GM23338 (cell line): ENCODE data around the gene RIOK2. TPM values are rescaled to one million over a fixed set of nuclear protein-coding genes. Genes with fewer than 3 reads are reported as not detected.

Source experiments
- ATAC-seq: fragments of 200-7000 bp; cut with Tn5 transposase; 3 replicates; pipeline ENCODE4 v1.9.1; 2020
- DNase-seq: peaks from one replicate; pipeline ENCODE4 v3.0.0-alpha.2; 2015; ENCODE audit warnings: low spot score
- H2AFZ ChIP-seq: fragments of 200-600 bp; sonication (generic); 2 replicates; pipeline ENCODE4 v1.8.0; 2016; ENCODE audit warnings: antibody characterized with exemption, mild to moderate bottlenecking, moderate library complexity
- H3F3A ChIP-seq: fragments of 200-600 bp; sonication (generic); replicated peaks from 2 replicates; pipeline ENCODE4 v1.8.0; 2017; ENCODE audit warnings: antibody characterized with exemption, mixed run types, low read depth
- H3K27ac ChIP-seq: fragments of 200-600 bp; sonication (generic); 2 replicates; pipeline ENCODE4 v1.6.1; 2016; ENCODE audit warnings: low read depth
- H3K27me3 ChIP-seq: fragments of 200-600 bp; sonication (generic); 2 replicates; pipeline ENCODE4 v1.8.0; 2016; ENCODE audit warnings: mild to moderate bottlenecking, mixed run types, moderate library complexity; ENCODE audit not compliant: insufficient read depth
- H3K36me3 ChIP-seq: fragments of 200-600 bp; sonication (generic); 2 replicates; pipeline ENCODE4 v1.8.0; 2016; ENCODE audit warnings: mild to moderate bottlenecking; ENCODE audit not compliant: insufficient read depth
- H3K4me1 ChIP-seq: fragments of 200-600 bp; sonication (generic); 2 replicates; pipeline ENCODE4 v1.8.0; 2016; ENCODE audit warnings: mild to moderate bottlenecking, moderate library complexity; ENCODE audit not compliant: insufficient read depth
- H3K4me2 ChIP-seq: fragments of 200-600 bp; sonication (generic); 2 replicates; pipeline ENCODE4 v1.7.1; 2017; ENCODE audit warnings: mixed run types
- H3K4me3 ChIP-seq: fragments of 200-600 bp; sonication (generic); 2 replicates; pipeline ENCODE4 v1.6.1; 2016; ENCODE audit warnings: mixed run types
- H3K79me2 ChIP-seq: fragments of 200-600 bp; sonication (generic); replicated peaks from 2 replicates; pipeline ENCODE4 v1.8.0; 2017; ENCODE audit warnings: mild to moderate bottlenecking; ENCODE audit not compliant: insufficient read depth
- H3K9me2 ChIP-seq: fragments of 200-600 bp; sonication (generic); 2 replicates; pipeline ENCODE4 v1.8.0; 2017; ENCODE audit not compliant: insufficient read depth
- H4K20me1 ChIP-seq: fragments of 200-600 bp; sonication (generic); replicated peaks from 2 replicates; pipeline ENCODE4 v1.8.0; 2017; ENCODE audit warnings: mild to moderate bottlenecking; ENCODE audit not compliant: insufficient read depth
- H3K27ac Mint-ChIP-seq: 2 replicates; pipeline ENCODE4 v1.8.0; 2020; ENCODE audit warnings: inconsistent platforms, mild to moderate bottlenecking, moderate library complexity, mixed read lengths
- H3K27me3 Mint-ChIP-seq: 3 replicates; pipeline ENCODE4 v1.8.0; 2022; ENCODE audit warnings: low read depth, mild to moderate bottlenecking, moderate library complexity, mixed read lengths, inconsistent platforms; ENCODE audit not compliant: insufficient read depth, poor library complexity
- H3K36me3 Mint-ChIP-seq: 3 replicates; pipeline ENCODE4 v1.8.0; 2021; ENCODE audit warnings: low read depth, mild to moderate bottlenecking, inconsistent platforms, moderate library complexity, mixed read lengths
- H3K4me1 Mint-ChIP-seq: 3 replicates; pipeline ENCODE4 v1.8.0; 2020; ENCODE audit warnings: mild to moderate bottlenecking, inconsistent platforms, mixed read lengths
- H3K4me3 Mint-ChIP-seq: 3 replicates; pipeline ENCODE4 v1.8.0; 2021; ENCODE audit warnings: moderate library complexity, mild to moderate bottlenecking, inconsistent platforms, mixed read lengths
- H3K9me3 Mint-ChIP-seq: 3 replicates; pipeline ENCODE4 v1.8.0; 2020; ENCODE audit warnings: moderate library complexity, mild to moderate bottlenecking, inconsistent platforms, mixed read lengths
- CREB1 ChIP-seq: fragments of 250-450 bp; sonication (Bioruptor Pico); IDR thresholded peaks from 2 replicates; pipeline ENCODE4 v1.5.0; 2020; ENCODE audit warnings: low read depth, mild to moderate bottlenecking, moderate library complexity
- ETS1 ChIP-seq: IDR thresholded peaks from 2 replicates; pipeline ENCODE4 v1.6.1; 2016; ENCODE audit warnings: antibody characterized with exemption
- EZH2 ChIP-seq: fragments of 200-600 bp; sonication (generic); IDR thresholded peaks from one replicate; pipeline ENCODE4 v1.8.0; 2017; ENCODE audit warnings: antibody characterized with exemption, mild to moderate bottlenecking, low read depth; ENCODE audit not compliant: unreplicated experiment
- EZH2phosphoT487 ChIP-seq: fragments of 200-600 bp; sonication (generic); IDR thresholded peaks from one replicate; pipeline ENCODE4 v1.8.1; 2018; ENCODE audit warnings: antibody characterized with exemption; ENCODE audit not compliant: unreplicated experiment
- JUNB ChIP-seq: IDR thresholded peaks from one replicate; pipeline ENCODE4 v1.6.1; 2016; ENCODE audit warnings: antibody characterized with exemption; ENCODE audit not compliant: unreplicated experiment
- NANOG ChIP-seq: IDR thresholded peaks from 2 replicates; pipeline ENCODE4 v1.6.1; 2016; ENCODE audit warnings: antibody characterized with exemption, borderline replicate concordance
- POLR2AphosphoS5 ChIP-seq: IDR thresholded peaks from 2 replicates; pipeline ENCODE4 v1.6.1; 2016; ENCODE audit warnings: antibody characterized with exemption, low read depth
- REST ChIP-seq: IDR thresholded peaks from one replicate; pipeline ENCODE4 v1.6.1; 2018; ENCODE audit warnings: antibody characterized with exemption; ENCODE audit not compliant: unreplicated experiment
- STAT1 ChIP-seq: IDR thresholded peaks from one replicate; pipeline ENCODE4 v1.6.1; 2016; ENCODE audit warnings: antibody characterized with exemption; ENCODE audit not compliant: unreplicated experiment
- ZNF114 ChIP-seq: fragments of 250-450 bp; sonication (Bioruptor Pico); IDR thresholded peaks from 2 replicates; pipeline ENCODE4 v1.5.0; 2020; ENCODE audit warnings: mild to moderate bottlenecking, moderate library complexity
- ZNF331 ChIP-seq: fragments of 250-450 bp; sonication (Bioruptor Pico); IDR thresholded peaks from 2 replicates; pipeline ENCODE4 v1.5.0; 2020; ENCODE audit warnings: low read depth, mild to moderate bottlenecking, moderate library complexity
- ZNF462 ChIP-seq: fragments of 250-450 bp; sonication (Bioruptor Pico); IDR thresholded peaks from 2 replicates; pipeline ENCODE4 v1.5.0; 2020; ENCODE audit warnings: mild to moderate bottlenecking, moderate library complexity
- polyA plus RNA-seq: library from polyadenylated mRNA; unstranded; fragments of >200 nt; fragmentation: Nextera tagmentation; extraction: Ambion mirVana; gene quantifications from 2 replicates; pipeline ENCODE4 v1.2.1, GENCODE V29; 2016
- total RNA-seq: library from RNA; depleted of rRNA; stranded (reverse); fragments of >200 nt; shearing (Covaris generic); gene quantifications from 2 replicates; pipeline ENCODE4 v1.2.3, GENCODE V29; 2014
- TF ChIP-seq, protein P1 (sequence below), 2 experiments: fragments of 200-600 bp in 1 of 2; sonication (generic) in 1 of 2; conservative IDR thresholded peaks; 2 replicates each; pipeline versions ENCODE4 v1.5.1 to v1.6.1; 2016 to 2017; ENCODE audit warnings: antibody characterized with exemption in 2 of 2, low read depth in 2 of 2, mild to moderate bottlenecking in 2 of 2, moderate library complexity in 1 of 2

Gene RIOK2
- total and polyA plus RNA-seq, 2 experiments from 2014 or later = 22.9 to 47.6 TPM

DNA sequence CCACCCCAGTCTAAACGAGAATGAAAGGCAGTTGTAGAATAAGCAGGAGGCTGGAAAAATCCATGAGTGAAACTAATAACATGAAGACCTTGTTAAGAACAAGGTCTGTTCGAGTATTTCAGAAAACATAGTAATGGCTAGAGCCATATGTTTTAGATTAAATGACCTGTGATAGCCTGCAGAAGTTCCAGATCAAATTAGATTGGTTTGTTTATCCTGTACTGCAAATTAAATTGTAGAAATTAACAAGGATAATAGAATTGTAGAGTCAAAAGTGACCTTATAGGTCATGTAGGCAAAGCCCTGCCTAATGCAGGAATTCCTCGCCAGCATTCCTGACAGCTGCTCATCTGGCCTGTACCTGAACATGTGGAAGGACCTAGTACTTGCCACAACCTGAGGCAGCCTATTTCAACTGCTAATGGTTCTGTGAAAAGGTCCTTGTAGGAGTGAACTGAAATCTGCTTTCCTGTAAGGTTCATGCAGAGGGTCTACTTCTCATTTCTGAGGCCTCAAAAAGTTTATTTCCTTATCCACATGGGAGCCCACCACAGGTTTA is 57.8 kb downstream of the RIOK2 start:
- H3F3A ChIP-seq = no peaks in the 10 kb centered on the region
- H4K20me1 ChIP-seq = no peaks in the 10 kb centered on the region
- Mint-ChIP-seq H3K9me3 (no peaks in the 10 kb centered on the region), H3K27me3 (no peaks in the 10 kb centered on the region), H3K4me3 (no peak overlapping the region), H3K36me3 (no peaks in the 10 kb centered on the region), H3K4me1 (no peaks in the 10 kb centered on the region), H3K27ac (no peak overlapping the region)
- no peak overlapping the region for H3K27ac ChIP-seq
- H2AFZ ChIP-seq = peak overlapping the region; percentile 76; the same call in 1 of the 2 replicates
- TF ChIP-seq EZH2phosphoT487 = no peak
- no peak for TF ChIP-seq REST
- no peak for TF ChIP-seq JUNB
- no peak for TF ChIP-seq EZH2
- no peak for TF ChIP-seq ZNF331 (CRISPR knock-in tag)
- no peak for TF ChIP-seq POLR2AphosphoS5
- TF ChIP-seq STAT1 = no peak
- no peak for TF ChIP-seq ZNF114
- no peak for TF ChIP-seq CREB1 (CRISPR knock-in tag)
- TF ChIP-seq, protein P1, sequence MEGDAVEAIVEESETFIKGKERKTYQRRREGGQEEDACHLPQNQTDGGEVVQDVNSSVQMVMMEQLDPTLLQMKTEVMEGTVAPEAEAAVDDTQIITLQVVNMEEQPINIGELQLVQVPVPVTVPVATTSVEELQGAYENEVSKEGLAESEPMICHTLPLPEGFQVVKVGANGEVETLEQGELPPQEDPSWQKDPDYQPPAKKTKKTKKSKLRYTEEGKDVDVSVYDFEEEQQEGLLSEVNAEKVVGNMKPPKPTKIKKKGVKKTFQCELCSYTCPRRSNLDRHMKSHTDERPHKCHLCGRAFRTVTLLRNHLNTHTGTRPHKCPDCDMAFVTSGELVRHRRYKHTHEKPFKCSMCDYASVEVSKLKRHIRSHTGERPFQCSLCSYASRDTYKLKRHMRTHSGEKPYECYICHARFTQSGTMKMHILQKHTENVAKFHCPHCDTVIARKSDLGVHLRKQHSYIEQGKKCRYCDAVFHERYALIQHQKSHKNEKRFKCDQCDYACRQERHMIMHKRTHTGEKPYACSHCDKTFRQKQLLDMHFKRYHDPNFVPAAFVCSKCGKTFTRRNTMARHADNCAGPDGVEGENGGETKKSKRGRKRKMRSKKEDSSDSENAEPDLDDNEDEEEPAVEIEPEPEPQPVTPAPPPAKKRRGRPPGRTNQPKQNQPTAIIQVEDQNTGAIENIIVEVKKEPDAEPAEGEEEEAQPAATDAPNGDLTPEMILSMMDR (conservative IDR thresholded peaks at IDR 0.05; ENCODE audit: low read depth in 2 of 2) = no peak
- no peak for TF ChIP-seq NANOG
- no peak for TF ChIP-seq ZNF462
- TF ChIP-seq ETS1 = no peak
- H3K4me2 ChIP-seq = no peak overlapping the region
- H3K79me2 ChIP-seq = no peaks in the 10 kb centered on the region
- no peaks in the 10 kb centered on the region for H3K4me1 ChIP-seq
- DNase-seq (peak; percentile 35), ATAC-seq (peak; percentile 36; the same call in 2 of the 3 replicates)
- 0 out of 2 replicates have a peak, but pooled peaks cover 6% of the 10 kb centered on the region for H3K9me2 ChIP-seq
- H3K27me3 ChIP-seq = no peaks in the 10 kb centered on the region
- no peak overlapping the region for H3K4me3 ChIP-seq
- no peaks in the 10 kb centered on the region for H3K36me3 ChIP-seq
